Measurements from ENCODE around the gene ZNF573. TPM values are rescaled to one million over a fixed set of nuclear protein-coding genes. Genes with fewer than 3 reads are reported as not detected.

The ZNF573 gene
- total RNA-seq, 1 donor from 2014 or later: 6.6 TPM

DNA sequence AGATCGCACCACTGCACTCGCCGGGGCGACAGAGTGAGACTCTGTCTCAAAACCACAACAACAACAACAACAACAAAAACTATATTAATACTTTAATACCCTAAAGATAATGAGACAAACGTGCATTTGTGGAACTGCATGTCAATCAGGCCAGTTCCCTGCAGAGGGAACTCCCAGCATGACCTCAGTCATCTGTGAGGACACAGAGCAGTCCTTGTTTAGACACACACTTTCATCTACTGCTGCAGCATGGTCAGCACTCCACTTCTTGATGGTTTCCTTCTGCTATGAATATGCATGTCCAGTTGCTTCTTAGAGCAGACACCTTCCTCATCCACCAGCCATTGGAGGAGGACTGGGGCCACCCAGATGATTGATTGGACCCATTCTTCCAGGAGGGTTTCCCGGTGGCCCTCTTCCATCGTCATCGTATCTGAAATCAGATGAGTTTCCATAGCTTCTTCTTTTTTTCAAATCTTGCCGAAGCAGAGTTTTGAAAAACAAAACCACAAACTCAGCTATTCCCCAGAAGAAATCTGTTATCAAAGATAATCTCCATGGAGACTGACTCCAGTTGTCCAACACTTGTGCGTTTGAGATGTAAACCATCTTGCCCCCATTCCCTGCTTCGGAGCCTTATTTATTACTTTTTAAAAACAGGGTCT is 86.3 kb downstream of the ZNF573 start:
- Histone ChIP-seq H3K27ac (no peak overlapping the region), H3K4me3 (no peak overlapping the region), H3K27me3 (no peaks in the 10 kb centered on the region), H3K9me3 (no peaks in the 10 kb centered on the region), H3K4me1 (peaks cover 15% of the 10 kb centered on the region), H3K36me3 (peaks cover 0 to 12% of the 10 kb centered on the region in 2 donors)
- no peak for TF ChIP-seq POLR2AphosphoS5 (IDR thresholded peaks at IDR 0.05; ENCODE audit: insufficient read depth in 1 of 2, low read depth in 1 of 2)
- TF ChIP-seq, protein P1, sequence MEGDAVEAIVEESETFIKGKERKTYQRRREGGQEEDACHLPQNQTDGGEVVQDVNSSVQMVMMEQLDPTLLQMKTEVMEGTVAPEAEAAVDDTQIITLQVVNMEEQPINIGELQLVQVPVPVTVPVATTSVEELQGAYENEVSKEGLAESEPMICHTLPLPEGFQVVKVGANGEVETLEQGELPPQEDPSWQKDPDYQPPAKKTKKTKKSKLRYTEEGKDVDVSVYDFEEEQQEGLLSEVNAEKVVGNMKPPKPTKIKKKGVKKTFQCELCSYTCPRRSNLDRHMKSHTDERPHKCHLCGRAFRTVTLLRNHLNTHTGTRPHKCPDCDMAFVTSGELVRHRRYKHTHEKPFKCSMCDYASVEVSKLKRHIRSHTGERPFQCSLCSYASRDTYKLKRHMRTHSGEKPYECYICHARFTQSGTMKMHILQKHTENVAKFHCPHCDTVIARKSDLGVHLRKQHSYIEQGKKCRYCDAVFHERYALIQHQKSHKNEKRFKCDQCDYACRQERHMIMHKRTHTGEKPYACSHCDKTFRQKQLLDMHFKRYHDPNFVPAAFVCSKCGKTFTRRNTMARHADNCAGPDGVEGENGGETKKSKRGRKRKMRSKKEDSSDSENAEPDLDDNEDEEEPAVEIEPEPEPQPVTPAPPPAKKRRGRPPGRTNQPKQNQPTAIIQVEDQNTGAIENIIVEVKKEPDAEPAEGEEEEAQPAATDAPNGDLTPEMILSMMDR (IDR thresholded peaks at IDR 0.05): no peak
- TF ChIP-seq POLR2A (IDR thresholded peaks at IDR 0.05): no peak
- intact Hi-C loops (cut with DNase I): no loop called here
- DNase-seq (ENCODE audit: extremely low spot score in 2 of 2): no peak

DNA sequence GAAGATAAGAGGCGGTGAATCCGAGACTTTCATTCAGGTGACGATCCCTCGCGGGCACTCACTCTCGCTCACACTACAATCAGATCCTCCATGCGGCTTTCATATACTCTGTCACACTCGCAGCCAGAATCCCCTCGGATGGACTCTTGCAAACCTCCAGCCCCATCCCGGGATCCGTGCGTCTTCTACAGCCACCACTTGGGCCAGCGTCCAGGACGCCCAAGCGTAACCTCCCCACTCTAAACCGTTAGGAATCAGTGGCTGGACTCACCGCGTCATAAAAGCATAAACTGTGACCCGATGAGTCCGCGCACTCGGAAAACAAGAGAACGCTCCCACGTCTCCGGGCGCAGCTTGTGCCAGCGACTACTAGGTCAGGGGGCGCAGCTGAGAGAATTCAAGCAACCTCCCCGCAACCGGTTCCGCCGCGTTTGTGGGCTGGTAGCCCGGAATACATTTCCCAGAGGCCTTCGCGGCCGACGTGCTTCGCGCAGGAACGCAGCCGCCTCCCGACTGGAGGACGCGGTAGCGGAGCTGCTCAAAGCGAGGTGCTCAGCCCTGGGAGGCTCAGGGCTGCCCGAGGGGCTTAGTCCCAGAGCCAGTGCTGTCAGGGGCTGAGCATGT is 87.4 kb downstream of the ZNF573 start:
- H3K4me1 ChIP-seq: peaks cover 15% of the 10 kb centered on the region
- peak in 1 of 2 donors; percentile 87 for DNase-seq (ENCODE audit: extremely low spot score in 2 of 2)
- TF ChIP-seq POLR2A (IDR thresholded peaks at IDR 0.05): no peak
- peak; percentile 84 to 89 for TF ChIP-seq POLR2AphosphoS5 (IDR thresholded peaks at IDR 0.05; ENCODE audit: insufficient read depth in 1 of 2, low read depth in 1 of 2)
- TF ChIP-seq, protein P1 (IDR thresholded peaks at IDR 0.05): no peak
- H3K27ac ChIP-seq: peak overlapping the region; percentile 70
- H3K4me3 ChIP-seq: peak overlapping the region; percentile 49 to 59
- no peaks in the 10 kb centered on the region for H3K9me3 ChIP-seq
- no peaks in the 10 kb centered on the region for H3K27me3 ChIP-seq
- intact Hi-C loops (cut with DNase I): no loop called here
- peaks cover 0 to 7% of the 10 kb centered on the region in 2 donors for H3K36me3 ChIP-seq

Small RNA genes within 50 kb of the gene (small RNA-seq; reads per million reads assigned to genes)
- gene SELENOKP1: not detected

Other genes starting within 250 kb of the ZNF573 start
- gene ZNF571, start 184.8 kb downstream of the ZNF573 start, total RNA-seq: 2.9 TPM
- gene ZNF540, start 184.7 kb downstream of the ZNF573 start, total RNA-seq: 6.4 TPM
- gene ZFP30, start 124.1 kb downstream of the ZNF573 start, total RNA-seq: 17.2 TPM
- 3.2 TPM for gene ZNF607, start 59.8 kb downstream of the ZNF573 start, total RNA-seq
- gene WDR87, start 127.0 kb upstream of the ZNF573 start, total RNA-seq: not detected
- 13.0 TPM for gene SIPA1L3, start 127.6 kb upstream of the ZNF573 start, total RNA-seq

Measured in vagina (tissue), 2 donors.